HG03095 (cell line): Measurements from ENCODE around the gene D2HGDH.
"Not testable (repeated sequence)": the region's sequence is repeated elsewhere in the genome, so short reads cannot be mapped to it uniquely, and the experiment has no call there.

Experiments
- ATAC-seq: cut with Tn5 transposase; IDR thresholded peaks from one replicate; pipeline ENCODE4 v1.9.1; 2021; ENCODE audit warnings: moderate library complexity; ENCODE audit not compliant: unreplicated experiment

Gene D2HGDH

DNA sequence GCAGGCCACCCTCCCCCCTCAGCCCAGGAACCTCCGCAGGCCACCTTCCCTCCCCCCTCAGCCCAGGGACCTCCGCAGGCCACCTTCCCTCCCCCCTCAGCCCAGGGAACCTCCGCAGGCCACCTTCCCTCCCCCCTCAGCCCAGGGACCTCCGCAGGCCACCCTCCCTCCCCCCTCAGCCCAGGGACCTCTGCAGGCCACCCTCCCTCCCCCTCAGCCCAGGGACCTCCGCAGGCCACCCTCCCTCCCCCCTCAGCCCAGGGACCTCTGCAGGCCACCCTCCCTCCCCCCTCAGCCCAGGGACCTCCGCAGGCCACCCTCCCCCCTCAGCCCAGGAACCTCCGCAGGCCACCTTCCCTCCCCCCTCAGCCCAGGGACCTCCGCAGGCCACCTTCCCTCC is 71.8 kb downstream of the D2HGDH start:
- ATAC-seq, result not testable (repeated sequence)

- ATAC-seq, result no peak
Observed at GRCh38 chr2:241808051-241808720, 73.8 kb downstream of the D2HGDH start.

DNA sequence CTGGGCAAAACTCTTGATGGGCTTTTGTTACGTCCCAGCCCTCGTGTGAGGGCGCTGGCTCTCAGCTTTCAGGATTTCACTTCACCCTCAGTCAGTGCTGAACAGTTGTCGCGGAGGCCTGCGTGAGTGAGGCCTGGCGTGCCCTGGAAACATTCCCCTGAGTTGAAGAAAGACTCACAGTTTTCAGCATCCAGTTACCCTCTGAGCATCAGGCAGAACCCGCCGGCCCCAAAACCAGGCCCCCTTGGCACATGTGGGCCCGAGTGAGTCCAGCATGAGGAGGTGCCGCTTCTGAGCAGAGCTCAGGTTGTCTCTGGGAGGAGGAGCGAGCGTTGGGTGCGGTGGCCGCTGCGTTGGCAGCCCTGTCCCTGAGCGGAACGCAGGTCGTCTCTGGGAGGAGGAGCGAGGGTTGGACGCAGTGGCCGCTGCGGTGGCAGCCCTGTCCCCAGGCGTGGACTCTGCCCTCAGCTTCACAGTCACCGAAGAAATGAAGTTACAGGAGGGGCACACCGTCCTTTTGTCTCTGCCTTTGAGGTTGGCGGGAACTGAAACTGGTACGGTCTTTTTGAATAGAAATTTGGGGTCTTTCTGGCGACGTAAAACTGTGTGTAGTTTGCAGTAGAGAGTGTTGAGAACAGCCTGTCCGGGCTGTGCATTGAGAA is 74.4 kb downstream of the D2HGDH start, which contains the start of gene NEU4:
Gene NEU4 (plus strand): TSS at position 473 of the 662 bp plus-strand sequence. CDS start 5,292 bp downstream, outside the sequence.
- ATAC-seq, result no peak

- no peak for ATAC-seq
Observed at GRCh38 chr2:241809383-241810306, 75.2 kb downstream of the D2HGDH start.

DNA sequence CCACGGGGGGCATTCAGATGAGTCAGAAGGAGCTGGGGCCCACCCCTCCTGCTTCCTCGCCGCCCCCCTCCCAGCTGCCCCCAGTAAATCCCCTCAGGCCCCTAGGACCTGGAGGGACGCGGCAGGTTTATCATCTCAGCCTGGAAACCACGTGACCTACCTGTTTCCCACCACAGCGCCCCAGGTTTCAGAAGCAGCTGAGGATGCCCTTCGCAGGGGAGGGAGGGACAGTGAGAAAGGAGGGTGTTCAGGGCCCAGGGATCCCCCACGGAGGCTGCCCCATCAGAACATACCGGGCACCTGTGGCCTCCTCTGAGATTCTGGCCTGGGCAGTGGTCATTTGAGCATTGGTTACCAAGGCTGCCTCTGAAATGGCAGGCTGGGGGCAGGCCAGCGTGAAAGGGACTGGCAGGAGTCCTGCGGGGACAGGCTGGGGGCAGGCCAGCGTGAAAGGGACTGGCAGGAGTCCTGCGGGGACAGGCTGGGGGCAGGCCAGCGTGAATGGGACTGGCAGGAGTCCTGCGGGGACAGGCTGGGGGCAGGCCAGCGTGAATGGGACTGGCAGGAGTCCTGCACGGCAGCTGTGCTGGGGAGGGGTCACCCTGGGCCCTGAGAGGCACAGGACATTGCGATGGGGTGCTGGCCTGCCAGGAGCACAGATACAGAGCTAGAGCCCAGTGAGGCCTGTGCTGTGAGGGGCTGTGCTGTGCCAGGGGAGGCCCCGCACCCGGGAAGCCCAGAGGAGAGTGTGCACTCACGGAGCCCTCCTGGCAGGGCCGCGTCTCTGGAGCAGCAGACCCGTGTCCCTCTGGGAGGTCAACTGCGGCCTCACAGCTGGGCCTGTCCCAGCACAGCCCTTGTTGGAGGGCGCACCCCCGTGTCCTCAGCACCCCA is 76.1 kb downstream of the D2HGDH start:
- no peak for ATAC-seq

DNA sequence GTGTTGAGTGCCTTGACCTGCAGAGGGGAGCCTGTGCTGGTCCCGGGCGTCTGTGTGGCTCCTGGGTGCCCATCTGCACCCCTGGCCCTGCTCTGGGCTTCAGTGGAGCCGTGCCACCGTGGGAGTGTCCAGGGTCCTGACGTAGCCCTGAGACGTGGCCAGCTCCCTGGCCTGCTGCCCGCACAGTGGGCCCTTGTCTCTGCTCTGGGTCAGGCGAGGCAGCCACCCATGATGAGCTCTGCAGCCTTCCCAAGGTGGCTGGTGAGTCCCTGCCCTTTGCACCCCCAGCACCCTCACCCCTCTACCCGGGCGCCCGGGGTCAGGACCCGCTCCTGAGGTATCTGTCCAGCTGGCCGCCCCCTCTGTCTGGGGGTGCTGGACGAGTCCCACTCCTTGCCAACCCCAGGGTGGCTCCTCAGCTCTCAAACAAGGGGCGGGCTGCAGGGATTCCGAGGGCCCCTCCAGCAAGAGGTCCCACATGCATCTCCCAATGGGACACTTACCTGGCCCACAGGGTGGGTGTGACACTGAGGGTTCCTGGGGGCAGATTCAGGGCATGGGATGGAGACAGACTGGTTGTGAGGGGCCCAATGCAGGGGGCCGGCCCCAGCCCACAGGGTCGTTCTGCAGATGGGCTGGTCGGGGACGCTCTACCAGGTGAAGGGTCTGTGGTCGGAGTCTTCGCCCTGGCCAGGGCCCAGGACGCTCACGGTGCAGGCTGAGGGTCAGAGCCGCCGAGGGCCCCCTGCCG is 76.9 kb downstream of the D2HGDH start:
- no peak for ATAC-seq

DNA sequence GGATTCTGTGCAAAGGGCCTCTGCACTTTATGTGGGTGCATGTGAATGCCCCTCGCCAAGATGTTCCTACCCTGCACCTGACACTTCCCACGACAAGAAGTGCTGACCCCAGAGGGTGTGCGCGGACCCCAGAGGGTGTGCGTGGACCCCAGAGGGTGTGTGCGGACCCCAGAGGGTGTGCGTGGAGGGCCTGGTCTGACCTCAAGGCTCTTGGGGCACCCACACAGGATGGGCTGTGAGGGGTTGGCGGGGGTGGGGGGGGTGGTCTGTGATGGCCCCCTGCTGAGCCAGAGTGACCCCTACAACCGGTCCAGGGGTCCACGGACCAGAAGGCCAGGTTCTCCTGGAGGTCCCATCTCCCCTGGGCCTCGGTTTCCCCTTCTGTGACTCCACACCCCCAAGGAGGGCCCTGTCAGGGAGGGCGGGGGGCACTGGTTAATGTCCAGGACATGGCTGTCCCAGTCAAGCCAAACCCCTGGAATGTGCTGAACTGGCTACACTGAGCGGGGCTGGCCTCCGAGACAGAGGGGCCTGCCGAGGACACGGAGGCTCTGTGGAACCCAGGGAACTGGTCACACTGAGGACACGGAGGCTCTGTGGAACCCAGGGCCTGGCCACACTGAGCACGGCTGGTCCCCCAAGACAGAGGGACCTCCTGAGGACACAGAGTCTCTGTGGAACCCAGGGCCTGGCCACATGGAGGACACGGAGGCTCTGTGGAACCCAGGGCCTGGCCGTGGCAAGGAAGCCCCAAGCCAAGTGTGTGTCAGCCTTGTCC is 77.7 kb downstream of the D2HGDH start:
- no peak for ATAC-seq

DNA sequence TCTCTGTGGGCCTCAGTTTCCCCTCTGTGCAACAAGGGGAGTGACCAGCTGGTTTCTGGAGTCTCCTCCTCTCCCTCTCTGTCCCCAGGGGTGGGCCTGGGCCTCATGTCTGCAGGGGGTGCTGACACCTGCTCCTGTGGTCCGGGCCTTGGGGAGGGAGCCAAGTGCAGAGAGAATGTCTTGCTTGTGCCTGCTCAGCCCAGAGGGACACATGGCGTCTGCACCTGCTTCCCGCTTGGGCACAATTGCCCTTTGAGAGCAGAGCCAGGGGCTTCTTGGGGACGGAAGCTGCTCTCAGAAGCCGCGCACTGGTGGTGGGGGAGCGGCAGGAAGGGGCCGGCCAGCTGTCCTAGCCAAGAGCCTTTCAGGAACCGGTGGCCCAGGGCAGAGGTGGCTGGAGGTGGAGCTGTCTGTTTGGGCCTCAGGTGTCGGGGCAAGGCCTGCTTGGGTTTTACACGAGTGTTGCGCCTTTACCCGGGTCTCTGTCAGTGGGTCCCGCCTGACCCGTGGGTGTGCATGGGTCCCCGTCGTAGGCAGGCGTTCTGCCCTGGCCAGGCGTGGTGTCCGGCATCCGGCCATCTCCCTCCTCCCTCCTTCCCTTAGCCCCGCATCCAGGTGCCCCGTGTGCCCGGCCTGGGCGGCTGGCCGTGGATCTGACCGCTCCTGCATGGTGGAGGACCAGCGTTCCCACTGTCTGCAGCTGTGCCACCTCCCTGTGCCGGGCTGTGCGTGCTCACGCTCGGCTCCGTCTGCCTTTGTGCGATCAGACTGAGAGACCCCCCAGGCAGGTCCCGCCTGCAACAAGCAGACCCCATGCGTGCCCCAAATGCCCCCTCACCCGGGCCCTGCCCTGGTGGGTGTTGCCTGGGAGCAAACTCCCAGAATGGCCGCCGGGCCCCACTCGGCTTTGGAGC is 78.6 kb downstream of the D2HGDH start:
- no peak for ATAC-seq

DNA sequence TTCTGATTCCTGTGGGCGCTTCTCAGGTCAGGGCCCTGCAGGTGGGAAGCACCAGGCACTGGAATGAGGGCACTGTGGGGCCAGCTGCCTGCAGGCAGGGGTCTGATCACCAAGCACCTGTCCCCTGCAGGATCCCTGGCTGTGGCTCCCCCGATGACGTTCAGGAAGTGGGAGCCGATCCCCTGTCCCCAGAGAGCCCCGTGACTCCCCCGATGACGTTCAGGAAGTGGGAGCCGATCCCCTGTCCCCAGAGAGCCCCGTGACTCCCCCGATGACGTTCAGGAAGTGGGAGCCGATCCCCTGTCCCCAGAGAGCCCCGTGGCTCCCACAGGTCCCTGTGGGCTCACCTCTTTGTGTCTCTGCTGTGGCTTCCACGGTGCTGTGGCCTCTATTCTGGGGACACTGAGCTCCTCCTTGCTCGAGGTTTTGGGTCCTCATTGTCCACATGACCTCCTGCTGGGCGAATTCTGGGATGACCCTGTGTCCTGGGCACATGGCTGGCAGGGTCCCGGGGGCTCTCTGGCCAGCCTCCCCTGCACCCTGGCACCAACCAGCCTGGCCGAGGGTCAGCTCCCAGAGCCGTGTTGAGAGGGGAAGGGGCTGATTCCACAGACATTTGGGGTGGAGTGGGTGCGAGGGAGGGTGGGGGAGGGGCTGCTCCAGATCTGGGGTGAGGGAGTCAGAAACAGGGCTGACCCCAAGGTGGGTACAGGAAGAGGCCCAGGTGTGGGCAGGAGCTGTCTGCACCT is 79.4 kb downstream of the D2HGDH start:
- no peak for ATAC-seq

DNA sequence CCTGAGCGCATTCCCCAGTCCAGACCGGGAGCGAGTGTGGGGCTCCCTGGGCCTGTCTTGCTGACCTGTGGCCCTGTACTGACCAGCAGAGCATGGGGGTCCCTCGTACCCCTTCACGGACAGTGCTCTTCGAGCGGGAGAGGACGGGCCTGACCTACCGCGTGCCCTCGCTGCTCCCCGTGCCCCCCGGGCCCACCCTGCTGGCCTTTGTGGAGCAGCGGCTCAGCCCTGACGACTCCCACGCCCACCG is 79.9 kb downstream of the D2HGDH start:
- no peak for ATAC-seq

- ATAC-seq, result no peak
Observed at GRCh38 chr2:241814643-241815476, 80.4 kb downstream of the D2HGDH start.

GRCh38 chr2:241815477-241816430 is 81.3 kb downstream of the D2HGDH start:
- no peak for ATAC-seq

GRCh38 chr2:241816431-241817121 is 82.1 kb downstream of the D2HGDH start:
- no peak for ATAC-seq

DNA sequence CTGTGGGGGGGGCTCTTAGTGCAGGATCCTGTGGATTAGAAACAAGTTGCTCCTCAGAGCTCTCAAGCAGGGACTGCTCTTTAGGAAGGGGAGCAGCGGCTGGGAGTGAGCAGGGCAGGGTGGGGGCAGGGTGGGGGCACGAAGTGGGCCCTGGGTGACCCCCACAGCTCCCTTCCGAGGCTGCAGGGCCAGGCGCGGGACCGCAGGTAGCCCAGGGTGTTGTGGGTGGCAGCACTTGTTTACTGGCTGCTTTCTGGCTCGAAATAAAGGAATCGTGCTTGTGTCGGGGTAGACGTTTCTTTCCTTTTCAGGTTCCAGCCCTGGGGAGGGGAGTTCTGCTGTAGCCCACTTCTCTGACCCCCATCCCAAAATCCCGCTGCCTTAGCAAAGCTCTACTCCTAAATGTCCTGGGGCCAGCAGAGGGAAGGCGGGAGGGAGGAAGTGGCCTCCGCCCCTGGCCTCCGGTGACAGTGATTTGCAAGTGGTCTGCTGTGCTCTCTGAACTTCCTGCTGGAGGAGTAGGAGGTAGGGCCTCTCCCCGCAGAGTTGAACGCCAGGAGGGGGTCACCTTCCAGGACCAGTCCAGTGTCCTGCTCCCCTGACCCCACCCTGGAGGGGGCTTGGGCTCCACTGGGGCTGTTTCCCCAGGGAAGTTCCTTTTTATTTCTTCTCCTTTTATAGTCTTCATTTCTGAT is 82.8 kb downstream of the D2HGDH start:
- ATAC-seq, result no peak
